Skeletal muscle tissue (tissue), 4 donors: Measurements from ENCODE around the gene ZIC4. TPM values are rescaled to one million over a fixed set of nuclear protein-coding genes. Genes with fewer than 3 reads are reported as not detected.
A peak's percentile ranks its signal among the peaks of the same experiment; 100 is the strongest.

Experiments used
- H3K27ac ChIP-seq: one replicate; pipeline ENCODE4 v1.7.0; 2013; ENCODE audit warnings: mild to moderate bottlenecking, low read depth, low read length, inconsistent platforms
- H3K27me3 ChIP-seq, 3 donors: one replicate each; pipeline ENCODE4 v1.7.0; 2013; ENCODE audit warnings: low read length in 3 of 3; ENCODE audit not compliant: control insufficient read depth in 3 of 3, insufficient read depth in 3 of 3
- H3K36me3 ChIP-seq, 3 donors: one replicate each; pipeline ENCODE4 v1.7.0; 2013; ENCODE audit warnings: low read length in 3 of 3; ENCODE audit not compliant: control insufficient read depth in 3 of 3, insufficient read depth in 3 of 3
- H3K4me1 ChIP-seq, 3 donors: one replicate each; pipeline ENCODE4 v1.7.0; 2013; ENCODE audit warnings: low read length in 3 of 3, mild to moderate bottlenecking in 3 of 3; ENCODE audit not compliant: control insufficient read depth in 3 of 3, insufficient read depth in 3 of 3
- H3K4me3 ChIP-seq, 3 donors: one replicate each; pipeline ENCODE4 v1.7.0; 2013; ENCODE audit warnings: low read length in 3 of 3
- H3K9ac ChIP-seq, 3 donors: one replicate each; pipeline ENCODE4 v1.7.0; 2013; ENCODE audit warnings: low read length in 3 of 3, mild to moderate bottlenecking in 3 of 3, moderate library complexity in 2 of 3, low read depth in 1 of 3
- H3K9me3 ChIP-seq, 3 donors: one replicate each; pipeline ENCODE4 v1.7.0; 2013; ENCODE audit warnings: low read length in 3 of 3; ENCODE audit not compliant: control insufficient read depth in 3 of 3
- total RNA-seq: library from RNA; depleted of rRNA; stranded (reverse); fragments of >200 nt; gene quantifications from one replicate; pipeline ENCODE4 v1.2.3, GENCODE V29; 2014
- donor health status: Osteomylitis.

ZIC4 gene
- total RNA-seq, 1 donor from 2014 or later, result 2.6 TPM

GRCh38 chr3:147393261-147393942, 12.9 kb downstream of the ZIC4 start:
- peaks cover 11 to 12% (median 12%) of the 10 kb centered on the region in 3 donors for H3K4me1 ChIP-seq
- peak overlapping the region; percentile 78 to 85 (median 81) for H3K4me3 ChIP-seq
- H3K27ac ChIP-seq, result peak overlapping the region; percentile 74
- H3K27me3 ChIP-seq, result peaks cover 36 to 82% (median 69%) of the 10 kb centered on the region in 3 donors
- peaks cover 0 to 2% (median 0%) of the 10 kb centered on the region in 3 donors for H3K36me3 ChIP-seq
- peak overlapping the region; percentile 30 to 90 (median 71) for H3K9ac ChIP-seq
- H3K9me3 ChIP-seq, result peaks cover 0 to 3% (median 0%) of the 10 kb centered on the region in 3 donors

- H3K27me3 ChIP-seq, result peaks cover 36 to 82% (median 70%) of the 10 kb centered on the region in 3 donors
- peak overlapping the region; percentile 78 to 85 (median 81) for H3K4me3 ChIP-seq
- H3K9me3 ChIP-seq, result peaks cover 0 to 3% (median 0%) of the 10 kb centered on the region in 3 donors
- peak overlapping the region; percentile 61 to 84 (median 81) for H3K9ac ChIP-seq
- peaks cover 0 to 2% (median 0%) of the 10 kb centered on the region in 3 donors for H3K36me3 ChIP-seq
- H3K27ac ChIP-seq, result peak overlapping the region; percentile 72
- peaks cover 11 to 12% (median 12%) of the 10 kb centered on the region in 3 donors for H3K4me1 ChIP-seq
Observed at GRCh38 chr3:147392625-147392946, 13.8 kb downstream of the ZIC4 start.

DNA sequence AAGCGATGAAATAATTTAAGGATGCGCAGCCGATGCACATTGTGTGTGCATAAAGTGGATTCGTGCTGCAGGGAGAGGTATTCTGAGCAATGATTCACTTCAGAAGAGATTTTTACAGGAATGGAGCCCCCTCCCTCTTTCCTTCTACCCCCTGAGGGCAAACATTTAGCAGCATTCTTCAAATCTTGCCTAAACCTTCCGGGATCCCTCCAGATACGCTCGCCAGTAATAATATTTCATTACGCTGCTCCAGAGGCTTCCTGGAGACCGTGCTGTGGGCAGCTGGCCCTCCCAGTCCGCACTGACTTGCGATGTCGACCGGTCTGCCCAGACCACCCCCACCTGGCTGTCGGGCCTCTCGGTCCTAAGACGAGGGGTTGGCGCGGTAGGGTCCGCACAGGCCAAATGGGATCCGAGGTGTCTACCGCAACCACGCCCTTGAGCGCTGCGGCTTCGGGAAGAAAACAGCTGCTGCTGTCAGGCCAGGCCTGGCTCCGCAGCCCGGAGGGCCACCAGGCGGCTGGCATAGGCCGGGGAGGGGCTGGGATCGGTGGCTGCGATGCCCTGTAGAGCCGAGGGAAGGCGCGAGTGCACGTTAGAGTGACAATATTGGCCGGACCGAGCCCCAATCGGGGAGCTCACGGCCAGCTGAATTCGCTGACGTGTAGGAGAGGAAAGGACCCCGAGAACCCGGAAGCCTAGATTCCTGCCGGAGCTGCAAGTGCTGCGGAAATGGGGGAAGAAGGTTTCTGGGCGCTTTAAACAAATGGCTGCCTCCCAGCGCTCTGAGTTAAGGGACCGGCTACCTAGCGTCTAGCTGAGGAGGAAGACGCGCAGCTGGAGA, 14.3 kb downstream of the ZIC4 start:
- Histone ChIP-seq H3K36me3 (peaks cover 0 to 2% (median 0%) of the 10 kb centered on the region in 3 donors), H3K9ac (peak overlapping the region; percentile 61 to 84 (median 81)), H3K9me3 (peaks cover 0 to 3% (median 0%) of the 10 kb centered on the region in 3 donors), H3K27me3 (peaks cover 37 to 82% (median 66%) of the 10 kb centered on the region in 3 donors), H3K4me3 (peak overlapping the region; percentile 78 to 85 (median 81)), H3K4me1 (peaks cover 11 to 12% (median 12%) of the 10 kb centered on the region in 3 donors), H3K27ac (peak overlapping the region; percentile 72)

GRCh38 chr3:147390589-147391569, 15.5 kb downstream of the ZIC4 start:
- H3K27me3 ChIP-seq, result peaks cover 31 to 78% (median 60%) of the 10 kb centered on the region in 3 donors
- no peak overlapping the region for H3K9ac ChIP-seq
- H3K4me3 ChIP-seq, result no peak overlapping the region
- peaks cover 11 to 12% (median 12%) of the 10 kb centered on the region in 3 donors for H3K4me1 ChIP-seq
- H3K27ac ChIP-seq, result no peak overlapping the region
- H3K36me3 ChIP-seq, result no peaks in the 10 kb centered on the region
- peaks cover 0 to 3% (median 0%) of the 10 kb centered on the region in 3 donors for H3K9me3 ChIP-seq

DNA sequence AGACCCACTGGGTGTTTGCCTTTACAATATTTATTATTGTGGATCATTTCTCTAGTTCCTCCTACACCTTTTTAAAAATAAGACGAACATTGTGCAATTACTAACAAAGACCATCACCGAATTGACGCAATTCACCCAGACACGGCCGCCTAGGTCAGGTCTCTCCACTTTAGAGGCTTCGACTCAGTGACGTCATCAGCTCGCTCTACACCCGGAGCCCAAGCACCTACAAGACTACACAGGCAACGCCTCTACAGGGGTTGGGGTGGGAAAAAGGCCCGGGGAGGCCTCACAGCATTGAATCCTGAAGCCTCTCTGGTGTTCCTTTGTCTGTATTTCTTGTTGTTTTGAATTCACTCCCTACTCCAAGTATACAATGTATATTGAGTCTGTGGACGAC, 16.6 kb downstream of the ZIC4 start:
- no peak overlapping the region for H3K27ac ChIP-seq
- peaks cover 35 to 76% (median 59%) of the 10 kb centered on the region in 3 donors for H3K27me3 ChIP-seq
- H3K4me1 ChIP-seq, result peaks cover 11 to 12% (median 12%) of the 10 kb centered on the region in 3 donors
- no peak overlapping the region for H3K9ac ChIP-seq
- peaks cover 0 to 3% (median 0%) of the 10 kb centered on the region in 3 donors for H3K9me3 ChIP-seq
- H3K36me3 ChIP-seq, result no peaks in the 10 kb centered on the region
- no peak overlapping the region for H3K4me3 ChIP-seq

- Histone ChIP-seq H3K27me3 (peaks cover 30 to 76% (median 61%) of the 10 kb centered on the region in 3 donors), H3K9ac (no peak overlapping the region), H3K27ac (no peak overlapping the region), H3K4me3 (no peak overlapping the region), H3K4me1 (peaks cover 6 to 12% (median 12%) of the 10 kb centered on the region in 3 donors), H3K36me3 (no peaks in the 10 kb centered on the region), H3K9me3 (peaks cover 0 to 3% (median 0%) of the 10 kb centered on the region in 3 donors)
Observed at GRCh38 chr3:147388700-147389580, 17.4 kb downstream of the ZIC4 start.

DNA sequence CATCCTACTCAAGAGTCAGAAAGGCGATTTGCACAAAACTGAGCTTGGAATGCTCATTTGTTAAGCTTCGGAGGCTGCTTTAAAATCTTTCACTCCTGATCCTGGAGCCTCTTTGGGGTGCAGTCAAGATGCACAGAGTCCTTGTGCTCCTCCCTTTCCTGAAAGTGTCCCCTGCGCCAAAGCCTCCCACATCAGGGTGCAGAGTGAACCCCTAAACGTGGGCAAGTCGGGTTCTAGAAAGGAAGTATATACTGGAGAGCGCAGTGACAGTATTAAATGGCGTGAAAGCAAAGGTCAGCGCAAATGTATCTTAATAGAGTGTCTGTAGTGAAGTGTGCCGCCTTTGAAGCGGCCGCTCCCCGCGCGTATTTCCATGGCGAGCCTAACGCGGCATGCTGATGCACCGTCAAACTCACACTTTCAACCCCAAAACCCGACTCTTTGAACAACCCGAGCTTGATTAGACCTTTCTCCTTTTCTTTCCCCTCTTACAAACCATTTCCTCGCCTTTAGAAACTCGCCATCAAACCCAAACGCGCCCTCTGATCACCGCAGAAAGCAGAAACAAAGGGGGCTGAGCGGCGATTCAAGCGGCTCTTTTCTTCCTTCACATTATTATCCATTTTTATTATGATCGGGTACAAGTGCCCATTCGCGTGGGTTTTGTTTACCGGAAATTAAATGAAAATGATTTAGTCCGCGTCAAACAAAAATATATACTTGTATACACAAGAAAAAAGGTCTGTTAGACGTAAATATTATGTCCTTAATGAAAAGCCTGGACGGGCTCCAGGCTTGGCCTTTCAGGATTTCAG, 18.3 kb downstream of the ZIC4 start:
- Histone ChIP-seq H3K4me3 (no peak overlapping the region), H3K27me3 (peaks cover 33 to 80% (median 55%) of the 10 kb centered on the region in 3 donors), H3K9me3 (peaks cover 0 to 3% (median 0%) of the 10 kb centered on the region in 3 donors), H3K9ac (no peak overlapping the region), H3K36me3 (no peaks in the 10 kb centered on the region), H3K27ac (no peak overlapping the region), H3K4me1 (peaks cover 6 to 12% (median 10%) of the 10 kb centered on the region in 3 donors)

DNA sequence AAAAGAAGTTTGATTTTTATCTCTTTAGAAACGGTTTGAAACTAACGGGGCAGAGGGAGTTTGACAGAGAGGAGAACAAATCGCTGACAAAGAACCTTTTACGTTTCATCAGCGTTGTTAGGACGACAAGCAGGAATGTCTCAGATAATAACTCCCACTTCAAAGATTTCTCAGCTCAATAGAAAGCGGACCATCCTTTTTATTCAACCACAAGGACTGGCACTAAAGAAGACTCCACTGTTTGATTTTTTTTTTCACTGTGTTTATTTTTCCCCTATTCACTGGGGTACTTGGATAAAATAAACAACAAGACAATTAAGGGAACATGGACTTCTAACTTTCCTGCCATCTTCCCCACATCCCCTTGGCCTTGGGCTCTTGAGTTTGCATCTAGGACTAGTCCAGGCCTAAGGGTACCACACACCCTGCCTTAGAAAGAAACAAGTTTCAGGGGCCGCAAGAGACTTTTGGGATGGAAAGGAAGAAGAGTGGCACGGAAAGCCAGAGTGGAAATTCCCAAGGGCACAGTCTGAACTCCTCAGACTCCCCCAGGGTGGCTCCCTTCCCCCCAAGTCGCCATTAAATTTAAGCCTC, 19.0 kb downstream of the ZIC4 start:
- Histone ChIP-seq H3K27me3 (peaks cover 35 to 80% (median 51%) of the 10 kb centered on the region in 3 donors), H3K9me3 (peaks cover 0 to 3% (median 0%) of the 10 kb centered on the region in 3 donors), H3K9ac (no peak overlapping the region), H3K4me3 (no peak overlapping the region), H3K36me3 (no peaks in the 10 kb centered on the region), H3K4me1 (peaks cover 3 to 8% (median 7%) of the 10 kb centered on the region in 3 donors), H3K27ac (no peak overlapping the region)
